ENCODE measurements around the gene STARD3. TPM values are rescaled to one million over a fixed set of nuclear protein-coding genes. Genes with fewer than 3 reads are reported as not detected.

The STARD3 gene
- total and polyA plus RNA-seq, 2 of the 13 experiments (the other 11 are each of a cell fraction or from before 2014, with no cell fraction given) = 34.6 to 100 TPM

DNA sequence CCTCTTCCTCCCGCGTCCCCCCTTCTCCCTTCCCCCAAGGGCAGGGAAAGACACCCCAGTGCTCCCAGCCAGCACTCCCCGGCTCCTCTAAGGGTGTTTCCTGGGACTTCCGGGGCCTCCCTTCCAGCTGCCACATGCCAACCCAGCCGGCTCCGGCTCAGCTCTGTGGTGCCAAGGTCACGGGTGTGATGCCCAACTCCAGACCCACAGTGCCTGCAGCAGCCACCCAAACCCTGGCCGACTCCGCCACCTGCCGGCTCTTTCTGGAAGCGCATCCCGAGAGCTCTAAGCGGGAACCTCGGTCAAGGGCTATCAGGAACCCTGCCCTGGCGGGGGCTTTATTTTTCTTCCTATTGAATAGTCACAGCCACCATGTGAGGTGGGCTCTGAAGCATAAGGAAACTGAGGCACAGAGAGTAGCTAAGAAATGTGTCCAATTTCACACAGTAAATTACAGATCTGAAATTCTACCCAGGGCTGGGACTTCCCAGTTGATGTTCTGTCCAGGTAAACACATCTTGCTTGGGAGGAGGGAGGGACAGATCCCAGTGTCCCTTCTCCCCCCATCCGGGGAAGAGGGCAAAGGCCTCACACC lies 13.5 kb upstream of the STARD3 start (continued):
- TF ChIP-seq ZFYVE20 (CRISPR knock-in tag; IDR thresholded peaks at IDR 0.05; ENCODE audit: borderline replicate concordance, low read depth) (no peak), BHLHE40 (IDR thresholded peaks at IDR 0.05; ENCODE audit: low read length) (no peak), DNMT3B (CRISPR knock-in tag; conservative IDR thresholded peaks at IDR 0.05) (no peak), HES4 (CRISPR knock-in tag; IDR thresholded peaks at IDR 0.05; ENCODE audit: borderline replicate concordance) (peak; percentile 32; the same call in 1 of the 2 replicates), CEBPG (CRISPR knock-in tag; IDR thresholded peaks at IDR 0.05) (no peak), HMGA1 (CRISPR knock-in tag; conservative IDR thresholded peaks at IDR 0.05) (no peak), RFX3 (CRISPR knock-in tag; IDR thresholded peaks at IDR 0.05) (no peak), ZNF737 (CRISPR knock-in tag; IDR thresholded peaks at IDR 0.05; ENCODE audit: borderline replicate concordance) (no peak)
- TF ChIP-seq, protein P1, sequence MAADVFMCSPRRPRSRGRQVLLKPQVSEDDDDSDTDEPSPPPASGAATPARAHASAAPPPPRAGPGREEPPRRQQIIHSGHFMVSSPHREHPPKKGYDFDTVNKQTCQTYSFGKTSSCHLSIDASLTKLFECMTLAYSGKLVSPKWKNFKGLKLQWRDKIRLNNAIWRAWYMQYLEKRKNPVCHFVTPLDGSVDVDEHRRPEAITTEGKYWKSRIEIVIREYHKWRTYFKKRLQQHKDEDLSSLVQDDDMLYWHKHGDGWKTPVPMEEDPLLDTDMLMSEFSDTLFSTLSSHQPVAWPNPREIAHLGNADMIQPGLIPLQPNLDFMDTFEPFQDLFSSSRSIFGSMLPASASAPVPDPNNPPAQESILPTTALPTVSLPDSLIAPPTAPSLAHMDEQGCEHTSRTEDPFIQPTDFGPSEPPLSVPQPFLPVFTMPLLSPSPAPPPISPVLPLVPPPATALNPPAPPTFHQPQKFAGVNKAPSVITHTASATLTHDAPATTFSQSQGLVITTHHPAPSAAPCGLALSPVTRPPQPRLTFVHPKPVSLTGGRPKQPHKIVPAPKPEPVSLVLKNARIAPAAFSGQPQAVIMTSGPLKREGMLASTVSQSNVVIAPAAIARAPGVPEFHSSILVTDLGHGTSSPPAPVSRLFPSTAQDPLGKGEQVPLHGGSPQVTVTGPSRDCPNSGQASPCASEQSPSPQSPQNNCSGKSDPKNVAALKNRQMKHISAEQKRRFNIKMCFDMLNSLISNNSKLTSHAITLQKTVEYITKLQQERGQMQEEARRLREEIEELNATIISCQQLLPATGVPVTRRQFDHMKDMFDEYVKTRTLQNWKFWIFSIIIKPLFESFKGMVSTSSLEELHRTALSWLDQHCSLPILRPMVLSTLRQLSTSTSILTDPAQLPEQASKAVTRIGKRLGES (CRISPR knock-in tag; IDR thresholded peaks at IDR 0.05; ENCODE audit: borderline replicate concordance) = no peak
- TF ChIP-seq, protein P2, sequence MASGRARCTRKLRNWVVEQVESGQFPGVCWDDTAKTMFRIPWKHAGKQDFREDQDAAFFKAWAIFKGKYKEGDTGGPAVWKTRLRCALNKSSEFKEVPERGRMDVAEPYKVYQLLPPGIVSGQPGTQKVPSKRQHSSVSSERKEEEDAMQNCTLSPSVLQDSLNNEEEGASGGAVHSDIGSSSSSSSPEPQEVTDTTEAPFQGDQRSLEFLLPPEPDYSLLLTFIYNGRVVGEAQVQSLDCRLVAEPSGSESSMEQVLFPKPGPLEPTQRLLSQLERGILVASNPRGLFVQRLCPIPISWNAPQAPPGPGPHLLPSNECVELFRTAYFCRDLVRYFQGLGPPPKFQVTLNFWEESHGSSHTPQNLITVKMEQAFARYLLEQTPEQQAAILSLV (CRISPR knock-in tag; IDR thresholded peaks at IDR 0.05; ENCODE audit: borderline replicate concordance) = no peak
- TF ChIP-seq, protein P3, sequence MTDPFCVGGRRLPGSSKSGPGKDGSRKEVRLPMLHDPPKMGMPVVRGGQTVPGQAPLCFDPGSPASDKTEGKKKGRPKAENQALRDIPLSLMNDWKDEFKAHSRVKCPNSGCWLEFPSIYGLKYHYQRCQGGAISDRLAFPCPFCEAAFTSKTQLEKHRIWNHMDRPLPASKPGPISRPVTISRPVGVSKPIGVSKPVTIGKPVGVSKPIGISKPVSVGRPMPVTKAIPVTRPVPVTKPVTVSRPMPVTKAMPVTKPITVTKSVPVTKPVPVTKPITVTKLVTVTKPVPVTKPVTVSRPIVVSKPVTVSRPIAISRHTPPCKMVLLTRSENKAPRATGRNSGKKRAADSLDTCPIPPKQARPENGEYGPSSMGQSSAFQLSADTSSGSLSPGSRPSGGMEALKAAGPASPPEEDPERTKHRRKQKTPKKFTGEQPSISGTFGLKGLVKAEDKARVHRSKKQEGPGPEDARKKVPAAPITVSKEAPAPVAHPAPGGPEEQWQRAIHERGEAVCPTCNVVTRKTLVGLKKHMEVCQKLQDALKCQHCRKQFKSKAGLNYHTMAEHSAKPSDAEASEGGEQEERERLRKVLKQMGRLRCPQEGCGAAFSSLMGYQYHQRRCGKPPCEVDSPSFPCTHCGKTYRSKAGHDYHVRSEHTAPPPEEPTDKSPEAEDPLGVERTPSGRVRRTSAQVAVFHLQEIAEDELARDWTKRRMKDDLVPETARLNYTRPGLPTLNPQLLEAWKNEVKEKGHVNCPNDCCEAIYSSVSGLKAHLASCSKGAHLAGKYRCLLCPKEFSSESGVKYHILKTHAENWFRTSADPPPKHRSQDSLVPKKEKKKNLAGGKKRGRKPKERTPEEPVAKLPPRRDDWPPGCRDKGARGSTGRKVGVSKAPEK (CRISPR knock-in tag; IDR thresholded peaks at IDR 0.05; ENCODE audit: borderline replicate concordance) = no peak

Measured in HepG2 (cell line).